Suprapubic skin (tissue), 3 donors: ENCODE measurements around the gene ADRA2C.
"Not testable (repeated sequence)": the region's sequence is repeated elsewhere in the genome, so short reads cannot be mapped to it uniquely, and the experiment has no call there.

Experiments
- POLR2A ChIP-seq, 2 donors: fragments of 450-650 bp; IDR thresholded peaks; one replicate each; pipeline ENCODE4 v1.6.1; 2017; ENCODE audit warnings: antibody characterized with exemption in 2 of 2, mild to moderate bottlenecking in 2 of 2, moderate library complexity in 2 of 2
- TF ChIP-seq, protein P1 (sequence below), 2 donors: fragments of 200-600 bp in 1 of 2; fragments of 450-650 bp in 1 of 2; sonication (generic) in 1 of 2; IDR thresholded peaks; one replicate each; pipeline ENCODE4 v1.5.1; 2016 to 2019; ENCODE audit warnings: antibody characterized with exemption in 2 of 2, mild to moderate bottlenecking in 1 of 2, moderate library complexity in 1 of 2

DNA sequence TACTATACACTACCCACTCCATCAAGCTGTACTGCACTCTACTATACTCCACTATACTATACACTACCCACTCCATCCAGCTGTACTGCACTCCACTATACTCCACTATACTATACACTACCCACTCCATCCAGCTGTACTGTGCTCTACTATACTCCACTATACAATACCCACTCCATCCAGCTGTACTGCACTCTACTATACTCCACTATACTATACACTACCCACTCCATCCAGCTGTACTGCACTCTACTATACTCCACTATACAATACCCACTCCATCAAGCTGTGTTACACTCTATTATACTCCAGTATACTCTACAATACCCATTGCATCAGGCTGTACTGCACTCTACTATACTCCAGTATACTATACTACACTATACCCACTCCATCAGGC is 48.7 kb downstream of the ADRA2C start:
- TF ChIP-seq, protein P1, sequence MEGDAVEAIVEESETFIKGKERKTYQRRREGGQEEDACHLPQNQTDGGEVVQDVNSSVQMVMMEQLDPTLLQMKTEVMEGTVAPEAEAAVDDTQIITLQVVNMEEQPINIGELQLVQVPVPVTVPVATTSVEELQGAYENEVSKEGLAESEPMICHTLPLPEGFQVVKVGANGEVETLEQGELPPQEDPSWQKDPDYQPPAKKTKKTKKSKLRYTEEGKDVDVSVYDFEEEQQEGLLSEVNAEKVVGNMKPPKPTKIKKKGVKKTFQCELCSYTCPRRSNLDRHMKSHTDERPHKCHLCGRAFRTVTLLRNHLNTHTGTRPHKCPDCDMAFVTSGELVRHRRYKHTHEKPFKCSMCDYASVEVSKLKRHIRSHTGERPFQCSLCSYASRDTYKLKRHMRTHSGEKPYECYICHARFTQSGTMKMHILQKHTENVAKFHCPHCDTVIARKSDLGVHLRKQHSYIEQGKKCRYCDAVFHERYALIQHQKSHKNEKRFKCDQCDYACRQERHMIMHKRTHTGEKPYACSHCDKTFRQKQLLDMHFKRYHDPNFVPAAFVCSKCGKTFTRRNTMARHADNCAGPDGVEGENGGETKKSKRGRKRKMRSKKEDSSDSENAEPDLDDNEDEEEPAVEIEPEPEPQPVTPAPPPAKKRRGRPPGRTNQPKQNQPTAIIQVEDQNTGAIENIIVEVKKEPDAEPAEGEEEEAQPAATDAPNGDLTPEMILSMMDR (IDR thresholded peaks at IDR 0.05), result not testable (repeated sequence)
- TF ChIP-seq POLR2A (IDR thresholded peaks at IDR 0.05), result not testable (repeated sequence)
